Measurements from ENCODE around the gene ITFG1. TPM values are rescaled to one million over a fixed set of nuclear protein-coding genes. Genes with fewer than 3 reads are reported as not detected.

ITFG1 gene
- total and polyA plus RNA-seq, 2 of the 13 experiments (the other 11 are each of a cell fraction or from before 2014, with no cell fraction given) = 74.5 to 150 TPM

DNA sequence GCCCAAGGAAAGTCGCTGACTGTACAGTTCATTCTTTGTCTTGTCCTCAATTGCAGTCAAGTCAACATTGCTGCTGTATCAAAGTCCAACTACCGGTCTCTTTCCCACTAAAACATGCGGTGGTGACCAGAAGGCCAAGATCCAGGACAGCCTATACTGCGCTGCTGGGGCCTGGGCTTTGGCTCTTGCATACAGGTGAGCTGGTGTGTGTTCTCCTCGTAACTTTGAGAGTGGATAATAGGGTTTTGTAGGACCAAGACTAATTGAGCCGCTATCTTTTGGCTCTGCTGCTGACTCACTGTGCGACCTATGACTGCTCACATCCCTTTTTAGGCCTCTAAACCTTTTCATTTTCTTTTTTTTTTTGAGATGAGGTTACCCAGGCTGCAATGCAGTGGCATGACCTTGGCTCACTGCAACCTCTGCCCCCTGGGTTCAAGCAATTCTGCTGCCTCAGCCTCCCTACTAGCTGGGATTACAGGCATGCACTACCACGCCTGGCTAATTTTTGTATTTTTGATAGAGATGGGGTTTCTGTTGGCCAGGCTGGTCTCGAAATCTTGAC lies 38.9 kb upstream of the ITFG1 start (continued):
- TF ChIP-seq, protein P1, sequence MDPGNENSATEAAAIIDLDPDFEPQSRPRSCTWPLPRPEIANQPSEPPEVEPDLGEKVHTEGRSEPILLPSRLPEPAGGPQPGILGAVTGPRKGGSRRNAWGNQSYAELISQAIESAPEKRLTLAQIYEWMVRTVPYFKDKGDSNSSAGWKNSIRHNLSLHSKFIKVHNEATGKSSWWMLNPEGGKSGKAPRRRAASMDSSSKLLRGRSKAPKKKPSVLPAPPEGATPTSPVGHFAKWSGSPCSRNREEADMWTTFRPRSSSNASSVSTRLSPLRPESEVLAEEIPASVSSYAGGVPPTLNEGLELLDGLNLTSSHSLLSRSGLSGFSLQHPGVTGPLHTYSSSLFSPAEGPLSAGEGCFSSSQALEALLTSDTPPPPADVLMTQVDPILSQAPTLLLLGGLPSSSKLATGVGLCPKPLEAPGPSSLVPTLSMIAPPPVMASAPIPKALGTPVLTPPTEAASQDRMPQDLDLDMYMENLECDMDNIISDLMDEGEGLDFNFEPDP (CRISPR knock-in tag; conservative IDR thresholded peaks at IDR 0.05) = no peak
- TF ChIP-seq ZNF792 (CRISPR knock-in tag; IDR thresholded peaks at IDR 0.05) (peak; percentile 86), DR1 (CRISPR knock-in tag; IDR thresholded peaks at IDR 0.05) (no peak), U2AF2 (IDR thresholded peaks at IDR 0.05; ENCODE audit: low read depth, low read length) (no peak), ZNF329 (CRISPR knock-in tag; IDR thresholded peaks at IDR 0.05; ENCODE audit: low read depth) (no peak), ZNF256 (CRISPR knock-in tag; conservative IDR thresholded peaks at IDR 0.05) (no peak), RAD21 (CRISPR knock-in tag; IDR thresholded peaks at IDR 0.05) (peak; percentile 35; the same call in 1 of the 2 replicates), HOXA9 (CRISPR knock-in tag; IDR thresholded peaks at IDR 0.05; ENCODE audit: borderline replicate concordance) (no peak), ZNF746 (CRISPR knock-in tag; IDR thresholded peaks at IDR 0.05) (0 out of 2 replicates have a peak, but pooled peaks have one; percentile 42), ZNF672 (CRISPR knock-in tag; IDR thresholded peaks at IDR 0.05) (no peak), ZNF10 (CRISPR knock-in tag; IDR thresholded peaks at IDR 0.05; ENCODE audit: borderline replicate concordance, low read depth) (no peak), HDAC2 (CRISPR knock-in tag; IDR thresholded peaks at IDR 0.05) (peak; percentile 90), ATF7 (IDR thresholded peaks at IDR 0.05) (no peak), ATF7 (CRISPR knock-in tag; IDR thresholded peaks at IDR 0.05) (no peak), ELF3 (CRISPR knock-in tag; IDR thresholded peaks at IDR 0.05) (peak; percentile 90), ZNF251 (CRISPR knock-in tag; IDR thresholded peaks at IDR 0.05) (no peak)
- TF ChIP-seq, protein P2, sequence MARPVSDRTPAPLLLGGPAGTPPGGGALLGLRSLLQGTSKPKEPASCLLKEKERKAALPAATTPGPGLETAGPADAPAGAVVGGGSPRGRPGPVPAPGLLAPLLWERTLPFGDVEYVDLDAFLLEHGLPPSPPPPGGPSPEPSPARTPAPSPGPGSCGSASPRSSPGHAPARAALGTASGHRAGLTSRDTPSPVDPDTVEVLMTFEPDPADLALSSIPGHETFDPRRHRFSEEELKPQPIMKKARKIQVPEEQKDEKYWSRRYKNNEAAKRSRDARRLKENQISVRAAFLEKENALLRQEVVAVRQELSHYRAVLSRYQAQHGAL (CRISPR knock-in tag; IDR thresholded peaks at IDR 0.05; ENCODE audit: not compliant biosample characterization) = no peak
- TF ChIP-seq, protein P3, sequence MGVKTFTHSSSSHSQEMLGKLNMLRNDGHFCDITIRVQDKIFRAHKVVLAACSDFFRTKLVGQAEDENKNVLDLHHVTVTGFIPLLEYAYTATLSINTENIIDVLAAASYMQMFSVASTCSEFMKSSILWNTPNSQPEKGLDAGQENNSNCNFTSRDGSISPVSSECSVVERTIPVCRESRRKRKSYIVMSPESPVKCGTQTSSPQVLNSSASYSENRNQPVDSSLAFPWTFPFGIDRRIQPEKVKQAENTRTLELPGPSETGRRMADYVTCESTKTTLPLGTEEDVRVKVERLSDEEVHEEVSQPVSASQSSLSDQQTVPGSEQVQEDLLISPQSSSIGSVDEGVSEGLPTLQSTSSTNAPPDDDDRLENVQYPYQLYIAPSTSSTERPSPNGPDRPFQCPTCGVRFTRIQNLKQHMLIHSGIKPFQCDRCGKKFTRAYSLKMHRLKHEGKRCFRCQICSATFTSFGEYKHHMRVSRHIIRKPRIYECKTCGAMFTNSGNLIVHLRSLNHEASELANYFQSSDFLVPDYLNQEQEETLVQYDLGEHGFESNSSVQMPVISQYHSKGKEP (CRISPR knock-in tag; IDR thresholded peaks at IDR 0.05) = no peak
- TF ChIP-seq, protein P4, sequence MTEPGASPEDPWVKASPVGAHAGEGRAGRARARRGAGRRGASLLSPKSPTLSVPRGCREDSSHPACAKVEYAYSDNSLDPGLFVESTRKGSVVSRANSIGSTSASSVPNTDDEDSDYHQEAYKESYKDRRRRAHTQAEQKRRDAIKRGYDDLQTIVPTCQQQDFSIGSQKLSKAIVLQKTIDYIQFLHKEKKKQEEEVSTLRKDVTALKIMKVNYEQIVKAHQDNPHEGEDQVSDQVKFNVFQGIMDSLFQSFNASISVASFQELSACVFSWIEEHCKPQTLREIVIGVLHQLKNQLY (CRISPR knock-in tag; IDR thresholded peaks at IDR 0.05) = peak; percentile 63; the same call in 1 of the 2 replicates
- TF ChIP-seq, protein P5, sequence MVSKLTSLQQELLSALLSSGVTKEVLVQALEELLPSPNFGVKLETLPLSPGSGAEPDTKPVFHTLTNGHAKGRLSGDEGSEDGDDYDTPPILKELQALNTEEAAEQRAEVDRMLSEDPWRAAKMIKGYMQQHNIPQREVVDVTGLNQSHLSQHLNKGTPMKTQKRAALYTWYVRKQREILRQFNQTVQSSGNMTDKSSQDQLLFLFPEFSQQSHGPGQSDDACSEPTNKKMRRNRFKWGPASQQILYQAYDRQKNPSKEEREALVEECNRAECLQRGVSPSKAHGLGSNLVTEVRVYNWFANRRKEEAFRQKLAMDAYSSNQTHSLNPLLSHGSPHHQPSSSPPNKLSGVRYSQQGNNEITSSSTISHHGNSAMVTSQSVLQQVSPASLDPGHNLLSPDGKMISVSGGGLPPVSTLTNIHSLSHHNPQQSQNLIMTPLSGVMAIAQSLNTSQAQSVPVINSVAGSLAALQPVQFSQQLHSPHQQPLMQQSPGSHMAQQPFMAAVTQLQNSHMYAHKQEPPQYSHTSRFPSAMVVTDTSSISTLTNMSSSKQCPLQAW (CRISPR knock-in tag; IDR thresholded peaks at IDR 0.05) = peak; percentile 73; the same call in 1 of the 2 replicates
- TF ChIP-seq, protein P6, sequence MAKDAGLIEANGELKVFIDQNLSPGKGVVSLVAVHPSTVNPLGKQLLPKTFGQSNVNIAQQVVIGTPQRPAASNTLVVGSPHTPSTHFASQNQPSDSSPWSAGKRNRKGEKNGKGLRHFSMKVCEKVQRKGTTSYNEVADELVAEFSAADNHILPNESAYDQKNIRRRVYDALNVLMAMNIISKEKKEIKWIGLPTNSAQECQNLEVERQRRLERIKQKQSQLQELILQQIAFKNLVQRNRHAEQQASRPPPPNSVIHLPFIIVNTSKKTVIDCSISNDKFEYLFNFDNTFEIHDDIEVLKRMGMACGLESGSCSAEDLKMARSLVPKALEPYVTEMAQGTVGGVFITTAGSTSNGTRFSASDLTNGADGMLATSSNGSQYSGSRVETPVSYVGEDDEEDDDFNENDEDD (CRISPR knock-in tag; IDR thresholded peaks at IDR 0.05; ENCODE audit: borderline replicate concordance) = peak; percentile 89; the same call in 1 of the 2 replicates
- TF ChIP-seq, protein P7, sequence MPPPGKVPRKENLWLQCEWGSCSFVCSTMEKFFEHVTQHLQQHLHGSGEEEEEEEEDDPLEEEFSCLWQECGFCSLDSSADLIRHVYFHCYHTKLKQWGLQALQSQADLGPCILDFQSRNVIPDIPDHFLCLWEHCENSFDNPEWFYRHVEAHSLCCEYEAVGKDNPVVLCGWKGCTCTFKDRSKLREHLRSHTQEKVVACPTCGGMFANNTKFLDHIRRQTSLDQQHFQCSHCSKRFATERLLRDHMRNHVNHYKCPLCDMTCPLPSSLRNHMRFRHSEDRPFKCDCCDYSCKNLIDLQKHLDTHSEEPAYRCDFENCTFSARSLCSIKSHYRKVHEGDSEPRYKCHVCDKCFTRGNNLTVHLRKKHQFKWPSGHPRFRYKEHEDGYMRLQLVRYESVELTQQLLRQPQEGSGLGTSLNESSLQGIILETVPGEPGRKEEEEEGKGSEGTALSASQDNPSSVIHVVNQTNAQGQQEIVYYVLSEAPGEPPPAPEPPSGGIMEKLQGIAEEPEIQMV (CRISPR knock-in tag; IDR thresholded peaks at IDR 0.05; ENCODE audit: low read depth) = peak; percentile 71; the same call in 1 of the 2 replicates

Measured in HepG2 (cell line).